Suprapubic skin (tissue), 4 donors: ENCODE results near the gene TLR8. TPM values are rescaled to one million over a fixed set of nuclear protein-coding genes. Genes with fewer than 3 reads are reported as not detected.

ENCODE experiments used
- DNase-seq, 2 donors: peaks; one replicate each; pipeline ENCODE4 v3.0.0-alpha.2; 2019; ENCODE audit warnings: low spot score in 2 of 2
- H3K27ac ChIP-seq: fragments of 200-600 bp; sonication (generic); one replicate; pipeline ENCODE4 v1.5.1; 2019
- H3K27me3 ChIP-seq: fragments of 200-600 bp; sonication (generic); one replicate; pipeline ENCODE4 v1.5.1; 2019
- H3K36me3 ChIP-seq: fragments of 200-600 bp; sonication (generic); one replicate; pipeline ENCODE4 v1.5.1; 2019
- H3K4me1 ChIP-seq: fragments of 200-600 bp; sonication (generic); one replicate; pipeline ENCODE4 v1.5.1; 2019
- H3K4me3 ChIP-seq: fragments of 200-600 bp; sonication (generic); one replicate; pipeline ENCODE4 v1.5.1; 2019; ENCODE audit warnings: mild to moderate bottlenecking
- H3K9me3 ChIP-seq: fragments of 200-600 bp; sonication (generic); one replicate; pipeline ENCODE4 v1.5.1; 2019
- CTCF ChIP-seq, 2 donors: fragments of 200-600 bp in 1 of 2; fragments of 450-650 bp in 1 of 2; sonication (generic) in 1 of 2; IDR thresholded peaks; one replicate each; pipeline ENCODE4 v1.5.1; 2016 to 2019; ENCODE audit warnings: antibody characterized with exemption in 2 of 2, mild to moderate bottlenecking in 1 of 2, moderate library complexity in 1 of 2
- EP300 ChIP-seq: sonication (generic); formaldehyde crosslinking; IDR thresholded peaks from one replicate; pipeline ENCODE4 v1.6.1; 2017; ENCODE audit warnings: antibody characterized with exemption
- POLR2A ChIP-seq, 2 donors: fragments of 450-650 bp; IDR thresholded peaks; one replicate each; pipeline ENCODE4 v1.6.1; 2017; ENCODE audit warnings: antibody characterized with exemption in 2 of 2, mild to moderate bottlenecking in 2 of 2, moderate library complexity in 2 of 2
- POLR2AphosphoS5 ChIP-seq, 3 donors: sonication (generic); formaldehyde crosslinking; IDR thresholded peaks; one replicate each; pipeline ENCODE4 v1.6.1; 2017; ENCODE audit warnings: antibody characterized with exemption in 3 of 3
- WGBS: methylation state at CpG from one replicate; pipeline ENCODE4 v1.1.5; 2018; 5-methylcytosine and 5-hydroxymethylcytosine counted together
- total RNA-seq, 4 donors: library from RNA; depleted of rRNA; stranded (reverse); fragments of >200 nt; gene quantifications; one replicate each; pipeline ENCODE4 v1.1.0, GENCODE V29; 2016

The TLR8 gene
- total RNA-seq, 4 donors from 2014 or later: 0.11 to 0.17 (median 0.16) TPM; not detected in 1

GRCh38 chrX:12894074-12895030 is 12.1 kb upstream of the TLR8 start:
- no peaks in the 10 kb centered on the region for H3K9me3 ChIP-seq
- H3K4me1 ChIP-seq: no peaks in the 10 kb centered on the region
- 55% methylated on average over 12 of the region's 12 CpGs for WGBS
- H3K4me3 ChIP-seq: no peak overlapping the region
- no peaks in the 10 kb centered on the region for H3K27me3 ChIP-seq
- H3K36me3 ChIP-seq: no peaks in the 10 kb centered on the region
- no peak for DNase-seq
- no peak overlapping the region for H3K27ac ChIP-seq
- TF ChIP-seq EP300 (no peak), CTCF (IDR thresholded peaks at IDR 0.05) (peak in 1 of 2 donors; percentile 31)

GRCh38 chrX:12895866-12896265 is 10.6 kb upstream of the TLR8 start:
- no peak overlapping the region for H3K4me3 ChIP-seq
- no peak overlapping the region for H3K27ac ChIP-seq
- no peaks in the 10 kb centered on the region for H3K27me3 ChIP-seq
- H3K36me3 ChIP-seq: no peaks in the 10 kb centered on the region
- H3K9me3 ChIP-seq: no peaks in the 10 kb centered on the region
- TF ChIP-seq CTCF (IDR thresholded peaks at IDR 0.05) (no peak), POLR2A (IDR thresholded peaks at IDR 0.05) (no peak), EP300 (no peak)
- DNase-seq: no peak
- H3K4me1 ChIP-seq: no peaks in the 10 kb centered on the region
- WGBS: 55% methylated on average over 2 of the region's 2 CpGs

GRCh38 chrX:12896935-12897334 is 9.5 kb upstream of the TLR8 start:
- no peaks in the 10 kb centered on the region for H3K4me1 ChIP-seq
- H3K9me3 ChIP-seq: no peaks in the 10 kb centered on the region
- no peak overlapping the region for H3K4me3 ChIP-seq
- TF ChIP-seq POLR2AphosphoS5 (IDR thresholded peaks at IDR 0.05): no peak
- TF ChIP-seq CTCF (IDR thresholded peaks at IDR 0.05): no peak
- no peak for TF ChIP-seq POLR2A (IDR thresholded peaks at IDR 0.05)
- no peak for TF ChIP-seq EP300
- WGBS: 72% methylated on average over 4 of the region's 4 CpGs
- H3K27me3 ChIP-seq: no peaks in the 10 kb centered on the region
- H3K36me3 ChIP-seq: no peaks in the 10 kb centered on the region
- no peak overlapping the region for H3K27ac ChIP-seq
- DNase-seq: no peak

- no peak overlapping the region for H3K27ac ChIP-seq
- no peaks in the 10 kb centered on the region for H3K36me3 ChIP-seq
- H3K4me3 ChIP-seq: no peak overlapping the region
- no peaks in the 10 kb centered on the region for H3K27me3 ChIP-seq
- no peak for TF ChIP-seq EP300
- no peak for TF ChIP-seq POLR2A (IDR thresholded peaks at IDR 0.05)
- TF ChIP-seq POLR2AphosphoS5 (IDR thresholded peaks at IDR 0.05): no peak
- TF ChIP-seq CTCF (IDR thresholded peaks at IDR 0.05): no peak
- no peaks in the 10 kb centered on the region for H3K9me3 ChIP-seq
- H3K4me1 ChIP-seq: no peaks in the 10 kb centered on the region
- DNase-seq: no peak
- WGBS: 83% methylated on average over 5 of the region's 5 CpGs
Measured at GRCh38 chrX:12898073-12898472, 8.3 kb upstream of the TLR8 start.

GRCh38 chrX:12899506-12899905 is 6.9 kb upstream of the TLR8 start:
- no peaks in the 10 kb centered on the region for H3K4me1 ChIP-seq
- TF ChIP-seq EP300 (no peak), POLR2AphosphoS5 (IDR thresholded peaks at IDR 0.05) (no peak), CTCF (IDR thresholded peaks at IDR 0.05) (no peak), POLR2A (IDR thresholded peaks at IDR 0.05) (no peak)
- no peak for DNase-seq
- H3K9me3 ChIP-seq: no peaks in the 10 kb centered on the region
- no peaks in the 10 kb centered on the region for H3K36me3 ChIP-seq
- 52% methylated on average over 7 of the region's 7 CpGs for WGBS
- H3K27me3 ChIP-seq: no peaks in the 10 kb centered on the region
- H3K27ac ChIP-seq: no peak overlapping the region
- H3K4me3 ChIP-seq: no peak overlapping the region
